ENCODE measurements around the gene RDH16.

DNA sequence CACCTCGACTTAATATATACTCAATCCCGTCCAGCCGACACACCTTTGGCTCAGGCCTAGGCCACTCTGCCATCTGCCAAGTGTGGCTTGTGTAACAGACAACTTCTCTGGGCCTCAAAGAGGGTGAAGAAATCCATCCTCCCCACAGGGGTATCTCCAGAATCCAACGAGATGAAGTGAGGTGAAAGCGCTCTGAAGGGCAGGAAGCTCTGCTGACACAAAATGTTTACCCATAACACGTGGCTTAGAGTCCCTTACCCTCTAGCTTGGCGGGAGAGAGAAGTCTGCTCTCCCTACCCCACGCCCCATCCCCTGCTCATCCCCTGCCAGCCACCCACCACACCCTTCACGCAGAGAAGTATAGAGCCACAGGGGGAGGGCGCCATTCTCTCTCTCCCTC is 35.9 kb upstream of the RDH16 start:
- TF ChIP-seq, protein P1, sequence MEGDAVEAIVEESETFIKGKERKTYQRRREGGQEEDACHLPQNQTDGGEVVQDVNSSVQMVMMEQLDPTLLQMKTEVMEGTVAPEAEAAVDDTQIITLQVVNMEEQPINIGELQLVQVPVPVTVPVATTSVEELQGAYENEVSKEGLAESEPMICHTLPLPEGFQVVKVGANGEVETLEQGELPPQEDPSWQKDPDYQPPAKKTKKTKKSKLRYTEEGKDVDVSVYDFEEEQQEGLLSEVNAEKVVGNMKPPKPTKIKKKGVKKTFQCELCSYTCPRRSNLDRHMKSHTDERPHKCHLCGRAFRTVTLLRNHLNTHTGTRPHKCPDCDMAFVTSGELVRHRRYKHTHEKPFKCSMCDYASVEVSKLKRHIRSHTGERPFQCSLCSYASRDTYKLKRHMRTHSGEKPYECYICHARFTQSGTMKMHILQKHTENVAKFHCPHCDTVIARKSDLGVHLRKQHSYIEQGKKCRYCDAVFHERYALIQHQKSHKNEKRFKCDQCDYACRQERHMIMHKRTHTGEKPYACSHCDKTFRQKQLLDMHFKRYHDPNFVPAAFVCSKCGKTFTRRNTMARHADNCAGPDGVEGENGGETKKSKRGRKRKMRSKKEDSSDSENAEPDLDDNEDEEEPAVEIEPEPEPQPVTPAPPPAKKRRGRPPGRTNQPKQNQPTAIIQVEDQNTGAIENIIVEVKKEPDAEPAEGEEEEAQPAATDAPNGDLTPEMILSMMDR (IDR thresholded peaks at IDR 0.05; ENCODE audit: low read depth, low read length, poor library complexity, severe bottlenecking): no peak
- no peak for TF ChIP-seq EZH2phosphoT487 (IDR thresholded peaks at IDR 0.05; ENCODE audit: borderline replicate concordance, low read length)
